Prostate gland (tissue), 2 donors: ENCODE data around the gene TADA2A. TPM values are rescaled to one million over a fixed set of nuclear protein-coding genes. Genes with fewer than 3 reads are reported as not detected.
"Not testable (repeated sequence)": the region's sequence is repeated elsewhere in the genome, so short reads cannot be mapped to it uniquely, and the experiment has no call there.

ENCODE experiments used
- DNase-seq: peaks from one replicate; pipeline ENCODE4 v3.0.0-alpha.2; 2019; ENCODE audit warnings: low spot score
- H3K27ac ChIP-seq, 2 donors: fragments of 200-600 bp; sonication (generic); 2 replicates each; pipeline ENCODE4 v1.5.1; 2017 to 2019
- H3K27me3 ChIP-seq: fragments of 200-600 bp; sonication (generic); replicated peaks from 2 replicates; pipeline ENCODE4 v1.5.1; 2019; ENCODE audit not compliant: insufficient read depth
- H3K36me3 ChIP-seq, 2 donors: fragments of 200-600 bp; sonication (generic); 1 replicate in 1 of 2; 2 replicates in 1 of 2; pipeline versions ENCODE4 v1.5.1 to v1.8.1; 2017 to 2019
- H3K4me1 ChIP-seq: fragments of 200-600 bp; sonication (generic); replicated peaks from 2 replicates; pipeline ENCODE4 v1.5.1; 2019
- H3K4me3 ChIP-seq, 2 donors: fragments of 200-600 bp; sonication (generic); 2 replicates each; pipeline ENCODE4 v1.5.1; 2017 to 2019
- H3K9me3 ChIP-seq: fragments of 200-600 bp; sonication (generic); 2 replicates; pipeline ENCODE4 v1.5.1; 2017
- POLR2A ChIP-seq: fragments of 450-650 bp; IDR thresholded peaks from one replicate; pipeline ENCODE4 v1.6.1; 2016; ENCODE audit warnings: antibody characterized with exemption, mild to moderate bottlenecking
- POLR2AphosphoS5 ChIP-seq: sonication (generic); formaldehyde crosslinking; IDR thresholded peaks from one replicate; pipeline ENCODE4 v1.6.1; 2017; ENCODE audit warnings: antibody characterized with exemption
- WGBS: methylation state at CpG from one replicate; pipeline ENCODE4 v1.1.5; 2018; 5-methylcytosine and 5-hydroxymethylcytosine counted together
- intact Hi-C: fragments of 100-400 bp; cut with DNase I; formaldehyde crosslinking; loops from one replicate; pipeline ENCODE4 v1.14.2; 2022
- total RNA-seq, 2 donors: library from RNA; depleted of rRNA; stranded (reverse); fragments of >200 nt; gene quantifications; one replicate each; pipeline ENCODE4 v1.1.0, GENCODE V29; 2016
- TF ChIP-seq, protein P1 (sequence below), 4 experiments: fragments of 200-600 bp in 2 of 4; fragments of 450-650 bp in 2 of 4; sonication (generic) in 2 of 4; IDR thresholded peaks; 1 replicate in 3 of 4; 2 replicates in 1 of 4; pipeline ENCODE4 v1.5.1; 2016 to 2019; ENCODE audit warnings: antibody characterized with exemption in 4 of 4, mild to moderate bottlenecking in 2 of 4, moderate library complexity in 2 of 4

Gene TADA2A
- total RNA-seq, 2 donors from 2014 or later, result 13.0 to 29.7 TPM

DNA sequence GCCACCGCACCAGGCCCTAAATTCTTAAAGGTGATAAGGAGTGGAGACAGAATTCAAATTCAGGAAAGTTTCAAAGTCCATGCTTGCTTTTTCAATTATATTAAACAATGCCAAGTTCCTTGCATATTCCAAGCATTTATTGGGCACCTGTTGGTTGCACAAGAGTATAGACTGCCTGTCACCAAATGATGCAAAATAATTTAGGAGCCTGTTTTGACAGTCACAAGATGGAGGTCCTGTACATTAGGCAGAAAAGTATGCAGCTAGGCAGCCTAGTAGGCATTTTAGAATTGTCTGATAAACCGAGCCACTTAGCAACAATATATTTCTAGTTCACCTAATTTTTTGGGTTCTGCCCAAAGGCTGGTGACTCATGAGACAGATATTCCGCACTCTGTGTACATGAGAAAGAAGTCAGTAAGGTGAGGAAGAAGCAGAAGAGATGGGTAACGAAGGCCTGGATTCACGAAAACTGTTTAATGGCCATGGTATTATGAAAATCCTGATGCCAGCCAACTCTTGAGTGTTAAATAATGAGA is 7.4 kb upstream of the TADA2A start:
- intact Hi-C loops, result no loop called here
- H3K27ac ChIP-seq, result no peak overlapping the region

DNA sequence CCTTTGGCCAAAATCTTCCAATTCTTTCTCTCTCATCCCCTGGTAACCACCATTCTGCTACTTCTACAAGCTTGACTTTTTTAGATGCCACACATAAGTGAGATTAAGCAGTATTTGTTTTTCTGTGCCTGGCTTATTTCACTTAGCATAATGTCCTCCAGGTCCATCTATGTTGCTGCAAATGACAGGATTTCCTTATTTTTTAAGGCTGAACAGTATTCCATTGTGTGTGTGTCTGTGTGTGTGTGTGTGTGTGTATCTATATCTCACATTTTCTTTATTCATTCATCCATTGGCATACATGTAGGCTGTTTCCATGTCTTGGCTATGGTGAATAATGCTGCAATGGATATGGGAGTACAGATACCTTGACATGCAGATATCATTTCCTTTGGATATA is 6.2 kb upstream of the TADA2A start:
- Histone ChIP-seq H3K9me3 (no peaks in the 10 kb centered on the region), H3K27ac (no peak overlapping the region), H3K4me1 (no peaks in the 10 kb centered on the region), H3K36me3 (no peaks in the 10 kb centered on the region), H3K4me3 (no peak overlapping the region), H3K27me3 (no peaks in the 10 kb centered on the region)
- DNase-seq, result no peak
- no peak for TF ChIP-seq POLR2A
- TF ChIP-seq, protein P1, sequence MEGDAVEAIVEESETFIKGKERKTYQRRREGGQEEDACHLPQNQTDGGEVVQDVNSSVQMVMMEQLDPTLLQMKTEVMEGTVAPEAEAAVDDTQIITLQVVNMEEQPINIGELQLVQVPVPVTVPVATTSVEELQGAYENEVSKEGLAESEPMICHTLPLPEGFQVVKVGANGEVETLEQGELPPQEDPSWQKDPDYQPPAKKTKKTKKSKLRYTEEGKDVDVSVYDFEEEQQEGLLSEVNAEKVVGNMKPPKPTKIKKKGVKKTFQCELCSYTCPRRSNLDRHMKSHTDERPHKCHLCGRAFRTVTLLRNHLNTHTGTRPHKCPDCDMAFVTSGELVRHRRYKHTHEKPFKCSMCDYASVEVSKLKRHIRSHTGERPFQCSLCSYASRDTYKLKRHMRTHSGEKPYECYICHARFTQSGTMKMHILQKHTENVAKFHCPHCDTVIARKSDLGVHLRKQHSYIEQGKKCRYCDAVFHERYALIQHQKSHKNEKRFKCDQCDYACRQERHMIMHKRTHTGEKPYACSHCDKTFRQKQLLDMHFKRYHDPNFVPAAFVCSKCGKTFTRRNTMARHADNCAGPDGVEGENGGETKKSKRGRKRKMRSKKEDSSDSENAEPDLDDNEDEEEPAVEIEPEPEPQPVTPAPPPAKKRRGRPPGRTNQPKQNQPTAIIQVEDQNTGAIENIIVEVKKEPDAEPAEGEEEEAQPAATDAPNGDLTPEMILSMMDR (IDR thresholded peaks at IDR 0.05), result no peak
- no peak for TF ChIP-seq POLR2AphosphoS5
- intact Hi-C loops, result no loop called here

More for the DNA sequence above, 7.4 kb upstream of the TADA2A start:
- Histone ChIP-seq H3K27me3 (no peaks in the 10 kb centered on the region), H3K4me3 (no peak overlapping the region), H3K9me3 (no peaks in the 10 kb centered on the region), H3K4me1 (no peaks in the 10 kb centered on the region), H3K36me3 (no peaks in the 10 kb centered on the region)
- no peak for DNase-seq
- WGBS, result 92% methylated on average over 5 of the region's 5 CpGs
- TF ChIP-seq, protein P1 (IDR thresholded peaks at IDR 0.05), result no peak
- TF ChIP-seq POLR2A (no peak), POLR2AphosphoS5 (no peak)

DNA sequence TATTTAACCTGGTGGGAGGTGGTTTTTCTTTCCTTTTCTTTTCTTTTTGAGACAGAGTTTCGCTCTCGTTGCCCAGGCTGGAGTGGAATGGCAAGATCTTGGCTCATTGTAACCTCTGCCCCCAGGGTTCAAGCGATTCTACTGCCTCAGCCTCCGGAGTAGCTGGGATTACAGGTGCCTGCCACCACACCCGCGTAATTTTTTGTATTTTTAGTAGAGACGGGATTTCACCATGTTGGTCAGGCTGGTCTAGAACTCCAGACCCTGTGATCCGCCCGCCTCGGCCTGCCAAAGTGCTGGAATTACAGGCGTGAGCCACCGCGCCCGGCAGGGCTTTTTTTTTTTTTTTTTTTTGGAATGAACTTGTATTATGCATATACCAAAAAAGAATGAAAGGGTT is 1.2 kb upstream of the TADA2A start:
- H3K9me3 ChIP-seq, H3K4me3 ChIP-seq, H3K4me1 ChIP-seq, intact Hi-C loops, H3K27ac ChIP-seq, H3K36me3 ChIP-seq, DNase-seq, H3K27me3 ChIP-seq: not testable (repeated sequence)
- 56% methylated on average over 14 of the region's 14 CpGs for WGBS

DNA sequence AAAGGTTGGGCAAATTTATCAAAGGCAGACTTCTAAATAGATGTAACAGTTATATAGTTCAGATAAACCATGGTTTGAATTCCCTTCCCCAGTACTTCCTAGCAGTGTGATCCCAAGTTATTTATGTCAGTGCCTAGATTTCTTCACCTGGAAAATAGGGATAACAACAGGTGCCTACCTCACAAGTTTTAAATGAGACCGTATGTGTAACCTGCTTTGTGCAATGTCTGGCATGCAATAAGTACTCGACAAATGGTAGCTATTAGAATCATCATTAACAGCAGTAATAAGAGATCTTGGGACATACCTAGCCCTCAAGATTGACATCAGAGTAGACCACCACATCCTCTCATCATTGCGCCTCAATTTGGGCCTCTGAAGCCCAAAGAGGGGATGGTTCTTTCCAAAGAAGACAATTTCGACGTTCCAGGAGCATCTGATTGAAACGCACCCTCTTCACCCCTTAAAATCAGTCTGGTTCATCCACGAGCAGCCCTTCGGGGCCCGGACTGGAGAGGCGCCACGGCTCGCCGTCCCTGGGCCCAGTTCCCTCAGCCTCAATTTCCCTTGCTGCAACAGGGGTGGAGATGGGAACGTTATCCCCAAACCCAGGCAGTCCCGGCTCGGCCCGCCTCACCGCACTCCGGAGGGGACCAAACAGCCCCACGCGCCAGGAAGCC is 591 bp upstream of the TADA2A start:
- TF ChIP-seq POLR2A, result no peak
- TF ChIP-seq, protein P1 (IDR thresholded peaks at IDR 0.05), result no peak
- TF ChIP-seq POLR2AphosphoS5, result no peak
- H3K4me1 ChIP-seq, result no peaks in the 10 kb centered on the region
- no peaks in the 10 kb centered on the region for H3K9me3 ChIP-seq
- no peak for DNase-seq
- intact Hi-C loops, result loop anchor here (2.0 kb wide), 1 partner anchor 85 kb away; no protein-coding TSS in a partner anchor
- under 1% methylated on average over 21 of the region's 21 CpGs for WGBS
- H3K4me3 ChIP-seq, result peak overlapping the region; percentile 67 to 84
- peak overlapping the region; percentile 85 to 88 for H3K27ac ChIP-seq
- no peaks in the 10 kb centered on the region for H3K36me3 ChIP-seq
- no peaks in the 10 kb centered on the region for H3K27me3 ChIP-seq

DNA sequence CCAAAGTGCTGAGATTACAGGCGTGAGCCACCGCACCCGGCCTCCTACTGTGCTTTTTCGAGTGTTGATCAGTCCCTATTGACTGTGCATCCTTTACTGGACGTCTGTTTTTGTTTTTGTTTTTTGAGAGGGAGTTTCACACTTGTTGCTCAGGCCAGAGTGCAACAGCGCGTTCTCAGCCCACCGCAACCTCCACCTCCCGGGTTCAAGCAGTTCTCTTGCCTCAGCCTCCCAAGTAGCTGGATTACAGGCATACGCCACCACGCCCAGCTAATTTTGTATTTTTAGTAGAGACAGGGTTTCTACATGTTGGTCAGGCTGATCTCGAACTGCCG is 1.4 kb downstream of the TADA2A start:
- 92% methylated on average over 13 of the region's 13 CpGs for WGBS
- H3K27me3 ChIP-seq, H3K27ac ChIP-seq, H3K36me3 ChIP-seq, H3K4me3 ChIP-seq, intact Hi-C loops, H3K9me3 ChIP-seq, DNase-seq, H3K4me1 ChIP-seq: not testable (repeated sequence)

DNA sequence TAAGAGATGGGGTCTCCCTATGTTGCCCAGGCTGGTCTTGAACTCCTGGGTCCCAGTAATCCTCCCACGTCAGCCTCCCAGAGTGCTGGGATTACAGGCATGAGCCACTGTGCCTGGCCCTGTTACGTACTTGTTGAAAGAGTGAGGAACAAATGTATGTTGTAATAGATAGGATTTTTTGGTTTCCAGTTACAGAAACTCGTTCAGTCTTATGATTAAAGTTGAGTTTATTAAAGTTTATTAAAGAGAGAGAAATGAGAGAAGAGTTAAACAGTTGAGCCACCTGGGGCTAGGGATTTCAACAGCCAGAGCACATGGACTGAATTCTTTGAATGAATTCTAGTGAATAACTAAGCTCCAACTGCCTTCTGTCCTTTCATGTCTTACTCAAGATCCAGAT is 3.7 kb downstream of the TADA2A start:
- peaks cover 0 to 5% of the 10 kb centered on the region in 2 donors for H3K36me3 ChIP-seq

More for the DNA sequence above, 3.7 kb downstream of the TADA2A start:
- WGBS, result 79% methylated on average over 3 of the region's 3 CpGs
- H3K27ac ChIP-seq, result no peak overlapping the region
- H3K9me3 ChIP-seq, result no peaks in the 10 kb centered on the region
- no peaks in the 10 kb centered on the region for H3K4me1 ChIP-seq
- intact Hi-C loops, result no loop called here
- H3K4me3 ChIP-seq, result no peak overlapping the region
- TF ChIP-seq, protein P1 (IDR thresholded peaks at IDR 0.05), result no peak
- TF ChIP-seq POLR2AphosphoS5, result no peak
- TF ChIP-seq POLR2A, result no peak
- no peaks in the 10 kb centered on the region for H3K27me3 ChIP-seq
- no peak for DNase-seq
